ENCODE results near the gene PSG7.
"Not testable (repeated sequence)": the region's sequence is repeated elsewhere in the genome, so short reads cannot be mapped to it uniquely, and the experiment has no call there.

DNA sequence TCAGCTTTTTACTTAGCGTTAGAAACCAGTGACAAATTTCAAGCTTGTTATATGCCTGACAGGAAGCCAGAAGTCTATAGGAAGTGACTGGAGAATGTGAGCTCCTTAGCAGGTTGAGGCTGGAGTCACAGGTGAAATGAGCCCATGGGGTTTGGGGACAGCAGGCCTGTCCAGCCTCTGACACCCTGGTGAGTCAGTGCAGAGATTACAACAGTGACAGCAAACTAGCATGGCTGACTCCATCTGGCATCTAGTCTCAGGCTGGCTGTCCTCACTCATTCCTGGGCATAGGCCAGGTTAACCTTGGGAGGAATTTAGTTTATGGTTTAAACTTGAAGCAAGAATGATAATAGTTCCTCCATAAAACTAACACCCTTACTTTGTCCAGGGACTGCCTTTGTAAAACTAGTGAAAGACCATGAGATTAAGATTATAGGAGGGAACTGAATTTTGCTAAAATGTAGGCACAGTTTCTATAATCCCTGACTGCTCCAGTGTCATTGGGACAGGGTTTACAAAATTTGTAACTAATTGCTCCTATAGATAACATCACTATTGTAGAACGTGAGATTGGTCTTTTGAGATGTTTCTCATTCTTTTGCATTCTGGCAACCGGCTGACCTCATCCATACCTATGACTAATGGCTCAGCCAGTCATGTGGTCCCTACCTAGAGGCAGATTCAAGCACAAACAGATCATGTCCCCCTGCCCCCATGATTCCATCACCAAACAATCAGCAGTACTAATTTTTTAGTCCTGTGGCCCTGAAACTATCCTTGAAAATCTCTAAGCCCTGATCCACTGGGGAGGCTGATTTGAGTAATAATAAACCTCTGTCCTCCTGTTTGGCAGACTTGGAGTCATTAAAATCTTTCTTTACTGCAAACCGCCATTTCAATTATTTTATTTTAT is 61.9 kb downstream of the PSG7 start:
- not testable (repeated sequence) for TF ChIP-seq POLR2A (IDR thresholded peaks at IDR 0.05; ENCODE audit: low read depth, low read length); CBX3 (IDR thresholded peaks at IDR 0.05; ENCODE audit: borderline replicate concordance, low read depth); TBL1XR1 (IDR thresholded peaks at IDR 0.05; ENCODE audit: low read depth, low read length); EZH2 (IDR thresholded peaks at IDR 0.05; ENCODE audit: borderline replicate concordance, control insufficient read depth, low read depth, low read length); FOXM1 (IDR thresholded peaks at IDR 0.05; ENCODE audit: low read depth, low read length); MTA2 (IDR thresholded peaks at IDR 0.05; ENCODE audit: low read depth); E2F8 (IDR thresholded peaks at IDR 0.05; ENCODE audit: low read depth, partially characterized antibody); TARDBP (IDR thresholded peaks at IDR 0.05; ENCODE audit: borderline replicate concordance); SMC3 (IDR thresholded peaks at IDR 0.05; ENCODE audit: borderline replicate concordance, low read length); BHLHE40 (IDR thresholded peaks at IDR 0.05; ENCODE audit: borderline replicate concordance in 1 of 2, low read depth in 2 of 2, low read length in 1 of 2); CHD2 (IDR thresholded peaks at IDR 0.05; ENCODE audit: borderline replicate concordance, low read depth, low read length); JUND (IDR thresholded peaks at IDR 0.05; ENCODE audit: low read depth, low read length); CTCF (IDR thresholded peaks at IDR 0.05 in 2 of 3, conservative IDR thresholded peaks at IDR 0.05 in 1 of 3; ENCODE audit: control insufficient read depth in 2 of 3, extremely low read depth in 1 of 3, insufficient read depth in 1 of 3, low read depth in 3 of 3, low read length in 3 of 3)
- TF ChIP-seq, protein P1, sequence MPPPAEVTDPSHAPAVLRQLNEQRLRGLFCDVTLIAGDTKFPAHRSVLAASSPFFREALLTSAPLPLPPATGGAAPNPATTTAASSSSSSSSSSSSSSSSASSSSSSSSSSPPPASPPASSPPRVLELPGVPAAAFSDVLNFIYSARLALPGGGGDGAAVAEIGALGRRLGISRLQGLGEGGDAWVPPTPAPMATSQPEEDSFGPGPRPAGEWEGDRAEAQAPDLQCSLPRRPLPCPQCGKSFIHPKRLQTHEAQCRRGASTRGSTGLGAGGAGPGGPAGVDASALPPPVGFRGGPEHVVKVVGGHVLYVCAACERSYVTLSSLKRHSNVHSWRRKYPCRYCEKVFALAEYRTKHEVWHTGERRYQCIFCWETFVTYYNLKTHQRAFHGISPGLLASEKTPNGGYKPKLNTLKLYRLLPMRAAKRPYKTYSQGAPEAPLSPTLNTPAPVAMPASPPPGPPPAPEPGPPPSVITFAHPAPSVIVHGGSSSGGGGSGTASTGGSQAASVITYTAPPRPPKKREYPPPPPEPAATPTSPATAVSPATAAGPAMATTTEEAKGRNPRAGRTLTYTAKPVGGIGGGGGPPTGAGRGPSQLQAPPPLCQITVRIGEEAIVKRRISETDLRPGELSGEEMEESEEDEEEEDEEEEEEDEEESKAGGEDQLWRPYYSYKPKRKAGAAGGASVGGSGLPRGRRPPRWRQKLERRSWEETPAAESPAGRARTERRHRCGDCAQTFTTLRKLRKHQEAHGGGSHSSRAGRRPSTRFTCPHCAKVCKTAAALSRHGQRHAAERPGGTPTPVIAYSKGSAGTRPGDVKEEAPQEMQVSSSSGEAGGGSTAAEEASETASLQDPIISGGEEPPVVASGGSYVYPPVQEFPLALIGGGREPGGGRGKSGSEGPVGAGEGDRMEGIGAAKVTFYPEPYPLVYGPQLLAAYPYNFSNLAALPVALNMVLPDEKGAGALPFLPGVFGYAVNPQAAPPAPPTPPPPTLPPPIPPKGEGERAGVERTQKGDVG (CRISPR knock-in tag; IDR thresholded peaks at IDR 0.05), result not testable (repeated sequence)

Data from GM12878 (cell line).